ENCODE measurements around the gene GPC1. TPM values are rescaled to one million over a fixed set of nuclear protein-coding genes. Genes with fewer than 3 reads are reported as not detected.
A peak's percentile ranks its signal among the peaks of the same experiment; 100 is the strongest.

Gene GPC1
- total and polyA plus RNA-seq, 10 donors = 4.1 to 25.0 (median 15.1) TPM

GRCh38 chr2:240507778-240508251 is 72.4 kb downstream of the GPC1 start:
- intact Hi-C loops (cut with DNase I; ENCODE audit: low total_unique reads) = no loop called here
- TF ChIP-seq POLR2A (IDR thresholded peaks at IDR 0.05) = no peak
- no peak for TF ChIP-seq CTCF (IDR thresholded peaks at IDR 0.05 in 8 of 11, conservative IDR thresholded peaks at IDR 0.05 in 3 of 11)
- TF ChIP-seq POLR2AphosphoS5 (IDR thresholded peaks at IDR 0.05) = no peak
- H3K27me3 ChIP-seq (replicated peaks in 1 of 7) = no peaks in the 10 kb centered on the region
- no peak overlapping the region for H3K27ac ChIP-seq
- peak; percentile 66 for DNase-seq
- H3K4me3 ChIP-seq = no peak overlapping the region
- peaks cover 0 to 74% (median 17%) of the 10 kb centered on the region in 6 donors for H3K36me3 ChIP-seq
- WGBS, 5 donors = 93 to 98% (median 94%) methylated on average over 8 to 11 of the region's 11 CpGs
- H3K9me3 ChIP-seq = no peaks in the 10 kb centered on the region
- no peaks in the 10 kb centered on the region for H3K4me1 ChIP-seq

- no peak for DNase-seq
- intact Hi-C loops (cut with DNase I; ENCODE audit: low total_unique reads) = no loop called here
- TF ChIP-seq POLR2A (IDR thresholded peaks at IDR 0.05) (no peak), POLR2AphosphoS5 (IDR thresholded peaks at IDR 0.05) (no peak), CTCF (IDR thresholded peaks at IDR 0.05 in 8 of 11, conservative IDR thresholded peaks at IDR 0.05 in 3 of 11) (no peak)
- H3K36me3 ChIP-seq = peaks cover 0 to 63% (median 15%) of the 10 kb centered on the region in 6 donors
- no peaks in the 10 kb centered on the region for H3K9me3 ChIP-seq
- H3K27me3 ChIP-seq (replicated peaks in 1 of 7) = no peaks in the 10 kb centered on the region
- H3K4me3 ChIP-seq = no peak overlapping the region
- H3K4me1 ChIP-seq = peaks cover 5 to 8% (median 6%) of the 10 kb centered on the region in 6 donors
- no peak overlapping the region for H3K27ac ChIP-seq
- 95 to 97% (median 96%) methylated on average over 7 of the region's 7 CpGs for WGBS, 5 donors
Measured at GRCh38 chr2:240508832-240509545, 73.5 kb downstream of the GPC1 start.

GRCh38 chr2:240509667-240510512 is 74.4 kb downstream of the GPC1 start:
- peak; percentile 38 for DNase-seq
- intact Hi-C loops (cut with DNase I; ENCODE audit: low total_unique reads) = loop anchor here (10.0 kb wide), 1 partner anchor 325 kb away; no protein-coding TSS in a partner anchor
- no peak overlapping the region for H3K27ac ChIP-seq
- peaks cover 9 to 16% (median 10%) of the 10 kb centered on the region in 6 donors for H3K4me1 ChIP-seq
- H3K9me3 ChIP-seq = no peaks in the 10 kb centered on the region
- WGBS, 5 donors = 63 to 76% (median 71%) methylated on average over 12 of the region's 12 CpGs
- H3K27me3 ChIP-seq (replicated peaks in 1 of 7) = no peaks in the 10 kb centered on the region
- no peak overlapping the region for H3K4me3 ChIP-seq
- H3K36me3 ChIP-seq = peaks cover 0 to 55% (median 13%) of the 10 kb centered on the region in 6 donors
- TF ChIP-seq POLR2AphosphoS5 (IDR thresholded peaks at IDR 0.05) (no peak), CTCF (IDR thresholded peaks at IDR 0.05 in 8 of 11, conservative IDR thresholded peaks at IDR 0.05 in 3 of 11) (no peak), POLR2A (IDR thresholded peaks at IDR 0.05) (no peak)
